WTC11 (cell line): Measurements from ENCODE around the gene CCSER2.

Experiments
- CBFB ChIP-seq: sonication (generic); formaldehyde crosslinking; IDR thresholded peaks from 2 replicates; pipeline ENCODE4 v1.8.1; 2022; ENCODE audit warnings: mild to moderate bottlenecking, low read depth, missing genetic modification reagents
- CTCF ChIP-seq: fragments of 200-600 bp; IDR thresholded peaks from 2 replicates; pipeline ENCODE4 v1.8.0; 2022; ENCODE audit warnings: antibody characterized with exemption
- ESRRA ChIP-seq: sonication (generic); formaldehyde crosslinking; IDR thresholded peaks from 2 replicates; pipeline ENCODE4 v1.8.1; 2022; ENCODE audit warnings: mild to moderate bottlenecking, missing genetic modification reagents, borderline replicate concordance
- NR1H2 ChIP-seq: sonication (generic); formaldehyde crosslinking; IDR thresholded peaks from 2 replicates; pipeline ENCODE4 v1.9.0; 2021; ENCODE audit warnings: mild to moderate bottlenecking, moderate library complexity, missing genetic modification reagents
- TEAD1 ChIP-seq: sonication (generic); formaldehyde crosslinking; IDR thresholded peaks from 2 replicates; pipeline ENCODE4 v1.8.0; 2022; ENCODE audit warnings: mild to moderate bottlenecking, missing genetic modification reagents
- TEAD4 ChIP-seq: sonication (generic); formaldehyde crosslinking; IDR thresholded peaks from 2 replicates; pipeline ENCODE4 v1.8.0; 2022; ENCODE audit warnings: mild to moderate bottlenecking, missing genetic modification reagents
- TF ChIP-seq, protein P1 (sequence below): sonication (generic); formaldehyde crosslinking; IDR thresholded peaks from 2 replicates; pipeline ENCODE4 v1.8.1; 2022; ENCODE audit warnings: mild to moderate bottlenecking, missing genetic modification reagents, moderate library complexity, borderline replicate concordance
- TF ChIP-seq, protein P2 (sequence below): sonication (generic); formaldehyde crosslinking; IDR thresholded peaks from 2 replicates; pipeline ENCODE4 v1.8.1; 2022; ENCODE audit warnings: low read depth, missing genetic modification reagents, borderline replicate concordance

- TF ChIP-seq TEAD1 (CRISPR knock-in tag) (no peak), NR1H2 (no peak), ESRRA (CRISPR knock-in tag) (no peak), TEAD4 (CRISPR knock-in tag) (no peak), CTCF (no peak), CBFB (CRISPR knock-in tag) (no peak)
- TF ChIP-seq, protein P1, sequence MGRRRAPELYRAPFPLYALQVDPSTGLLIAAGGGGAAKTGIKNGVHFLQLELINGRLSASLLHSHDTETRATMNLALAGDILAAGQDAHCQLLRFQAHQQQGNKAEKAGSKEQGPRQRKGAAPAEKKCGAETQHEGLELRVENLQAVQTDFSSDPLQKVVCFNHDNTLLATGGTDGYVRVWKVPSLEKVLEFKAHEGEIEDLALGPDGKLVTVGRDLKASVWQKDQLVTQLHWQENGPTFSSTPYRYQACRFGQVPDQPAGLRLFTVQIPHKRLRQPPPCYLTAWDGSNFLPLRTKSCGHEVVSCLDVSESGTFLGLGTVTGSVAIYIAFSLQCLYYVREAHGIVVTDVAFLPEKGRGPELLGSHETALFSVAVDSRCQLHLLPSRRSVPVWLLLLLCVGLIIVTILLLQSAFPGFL (CRISPR knock-in tag) = no peak
- TF ChIP-seq, protein P2, sequence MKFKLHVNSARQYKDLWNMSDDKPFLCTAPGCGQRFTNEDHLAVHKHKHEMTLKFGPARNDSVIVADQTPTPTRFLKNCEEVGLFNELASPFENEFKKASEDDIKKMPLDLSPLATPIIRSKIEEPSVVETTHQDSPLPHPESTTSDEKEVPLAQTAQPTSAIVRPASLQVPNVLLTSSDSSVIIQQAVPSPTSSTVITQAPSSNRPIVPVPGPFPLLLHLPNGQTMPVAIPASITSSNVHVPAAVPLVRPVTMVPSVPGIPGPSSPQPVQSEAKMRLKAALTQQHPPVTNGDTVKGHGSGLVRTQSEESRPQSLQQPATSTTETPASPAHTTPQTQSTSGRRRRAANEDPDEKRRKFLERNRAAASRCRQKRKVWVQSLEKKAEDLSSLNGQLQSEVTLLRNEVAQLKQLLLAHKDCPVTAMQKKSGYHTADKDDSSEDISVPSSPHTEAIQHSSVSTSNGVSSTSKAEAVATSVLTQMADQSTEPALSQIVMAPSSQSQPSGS (CRISPR knock-in tag) = no peak
Observed at GRCh38 chr10:84374455-84374854, 46.1 kb downstream of the CCSER2 start.
